ENCODE measurements around the gene ADGRV1.

ADGRV1 gene

DNA sequence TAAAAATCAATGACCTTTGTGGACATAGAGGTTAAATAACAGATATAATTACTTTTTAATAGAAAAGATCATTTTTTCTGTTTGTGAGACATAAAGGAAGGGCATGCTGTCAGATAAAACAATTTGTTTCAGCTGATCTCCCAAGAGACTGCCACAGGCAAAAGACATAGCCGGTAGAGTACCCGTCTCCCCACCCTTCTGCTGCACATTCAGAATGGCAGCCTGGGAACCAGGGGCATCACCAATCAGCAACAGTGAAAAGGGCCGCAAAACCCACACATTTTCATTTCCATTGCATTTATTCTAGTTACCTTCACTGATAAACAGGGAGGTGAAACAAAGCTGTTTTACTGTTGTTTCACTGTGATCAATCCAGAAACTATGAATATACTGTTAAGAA is 466.9 kb downstream of the ADGRV1 start:
- Histone ChIP-seq H3K9me2 (replicated peaks; ENCODE audit: control insufficient read depth, low read length) (no peaks in the 10 kb centered on the region), H3K4me2 (ENCODE audit: low read length) (no peak overlapping the region), H3K36me3 (ENCODE audit: control insufficient read depth, low read length) (no peaks in the 10 kb centered on the region), H3K9me3 (ENCODE audit: control insufficient read depth, insufficient read depth, low read length) (no peaks in the 10 kb centered on the region), H3F3A (ENCODE audit: control insufficient read depth, insufficient read depth) (no peaks in the 10 kb centered on the region), H3K27ac (ENCODE audit: low read depth, low read length) (no peak overlapping the region), H3K79me2 (ENCODE audit: control insufficient read depth, low read length) (no peaks in the 10 kb centered on the region), H3K27me3 (ENCODE audit: control insufficient read depth, low read length) (no peaks in the 10 kb centered on the region; the same call in 1 of the 2 replicates), H3K4me1 (ENCODE audit: control insufficient read depth, low read length) (no peaks in the 10 kb centered on the region), H4K20me1 (ENCODE audit: control insufficient read depth, insufficient read depth, low read depth, low read length) (no peaks in the 10 kb centered on the region), H3K4me3 (ENCODE audit: low read length) (no peak overlapping the region)
- TF ChIP-seq EZH2phosphoT487 (IDR thresholded peaks at IDR 0.05; ENCODE audit: borderline replicate concordance, low read length): no peak
- TF ChIP-seq, protein P1, sequence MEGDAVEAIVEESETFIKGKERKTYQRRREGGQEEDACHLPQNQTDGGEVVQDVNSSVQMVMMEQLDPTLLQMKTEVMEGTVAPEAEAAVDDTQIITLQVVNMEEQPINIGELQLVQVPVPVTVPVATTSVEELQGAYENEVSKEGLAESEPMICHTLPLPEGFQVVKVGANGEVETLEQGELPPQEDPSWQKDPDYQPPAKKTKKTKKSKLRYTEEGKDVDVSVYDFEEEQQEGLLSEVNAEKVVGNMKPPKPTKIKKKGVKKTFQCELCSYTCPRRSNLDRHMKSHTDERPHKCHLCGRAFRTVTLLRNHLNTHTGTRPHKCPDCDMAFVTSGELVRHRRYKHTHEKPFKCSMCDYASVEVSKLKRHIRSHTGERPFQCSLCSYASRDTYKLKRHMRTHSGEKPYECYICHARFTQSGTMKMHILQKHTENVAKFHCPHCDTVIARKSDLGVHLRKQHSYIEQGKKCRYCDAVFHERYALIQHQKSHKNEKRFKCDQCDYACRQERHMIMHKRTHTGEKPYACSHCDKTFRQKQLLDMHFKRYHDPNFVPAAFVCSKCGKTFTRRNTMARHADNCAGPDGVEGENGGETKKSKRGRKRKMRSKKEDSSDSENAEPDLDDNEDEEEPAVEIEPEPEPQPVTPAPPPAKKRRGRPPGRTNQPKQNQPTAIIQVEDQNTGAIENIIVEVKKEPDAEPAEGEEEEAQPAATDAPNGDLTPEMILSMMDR (IDR thresholded peaks at IDR 0.05; ENCODE audit: low read depth, low read length, poor library complexity, severe bottlenecking): no peak

DNA sequence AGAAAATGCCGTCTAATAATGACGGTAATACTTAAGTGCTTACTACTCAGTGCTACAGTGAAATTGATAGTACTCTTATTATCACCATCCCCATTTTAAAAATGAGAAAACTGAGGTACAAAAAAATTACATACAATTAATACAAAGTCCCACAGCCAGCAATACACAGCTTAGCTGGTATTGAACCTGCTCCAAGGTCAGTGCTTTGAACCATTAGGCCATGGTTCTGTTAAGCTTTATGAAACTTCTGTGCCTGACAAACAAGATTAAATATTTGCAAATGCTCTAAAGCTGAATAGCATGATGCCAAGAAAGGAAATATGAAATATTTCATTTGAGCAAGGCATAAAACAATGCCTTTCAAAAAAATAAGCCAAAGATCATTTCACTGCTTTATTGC is 467.4 kb downstream of the ADGRV1 start:
- no peak overlapping the region for H3K4me3 ChIP-seq (ENCODE audit: low read length)
- no peak for TF ChIP-seq EZH2phosphoT487 (IDR thresholded peaks at IDR 0.05; ENCODE audit: borderline replicate concordance, low read length)
- TF ChIP-seq, protein P1 (IDR thresholded peaks at IDR 0.05; ENCODE audit: low read depth, low read length, poor library complexity, severe bottlenecking): no peak
- no peaks in the 10 kb centered on the region for H3K79me2 ChIP-seq (ENCODE audit: control insufficient read depth, low read length)
- H3K4me1 ChIP-seq (ENCODE audit: control insufficient read depth, low read length): no peaks in the 10 kb centered on the region
- no peaks in the 10 kb centered on the region for H3K9me3 ChIP-seq (ENCODE audit: control insufficient read depth, insufficient read depth, low read length)
- no peaks in the 10 kb centered on the region for H3F3A ChIP-seq (ENCODE audit: control insufficient read depth, insufficient read depth)
- no peak overlapping the region for H3K4me2 ChIP-seq (ENCODE audit: low read length)
- no peaks in the 10 kb centered on the region for H3K36me3 ChIP-seq (ENCODE audit: control insufficient read depth, low read length)
- H4K20me1 ChIP-seq (ENCODE audit: control insufficient read depth, insufficient read depth, low read depth, low read length): no peaks in the 10 kb centered on the region
- no peak overlapping the region for H3K27ac ChIP-seq (ENCODE audit: low read depth, low read length)
- H3K9me2 ChIP-seq (replicated peaks; ENCODE audit: control insufficient read depth, low read length): no peaks in the 10 kb centered on the region
- H3K27me3 ChIP-seq (ENCODE audit: control insufficient read depth, low read length): no peaks in the 10 kb centered on the region; the same call in 1 of the 2 replicates

DNA sequence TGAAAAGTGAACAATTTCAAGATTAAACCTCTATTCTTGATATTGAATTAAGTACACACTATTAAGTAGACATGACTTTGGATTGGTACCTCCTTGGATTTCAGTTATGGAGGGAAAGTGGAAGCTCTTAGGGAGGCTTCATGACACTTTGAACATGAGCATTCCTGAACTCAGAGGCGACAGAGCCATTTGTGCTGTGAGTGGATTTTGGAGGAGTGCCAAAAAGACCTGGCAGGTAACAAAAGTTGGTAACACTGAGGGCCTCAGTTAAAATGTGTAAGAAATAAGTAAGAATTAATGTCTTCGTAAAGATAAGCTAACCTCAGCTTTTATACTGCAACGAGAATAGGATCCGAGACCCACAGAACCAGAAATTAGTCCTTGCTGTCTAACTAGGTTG is 467.9 kb downstream of the ADGRV1 start:
- H3K27ac ChIP-seq (ENCODE audit: low read depth, low read length): no peak overlapping the region
- H3K9me2 ChIP-seq (replicated peaks; ENCODE audit: control insufficient read depth, low read length): no peaks in the 10 kb centered on the region
- H3K79me2 ChIP-seq (ENCODE audit: control insufficient read depth, low read length): no peaks in the 10 kb centered on the region
- no peaks in the 10 kb centered on the region; the same call in 1 of the 2 replicates for H3K27me3 ChIP-seq (ENCODE audit: control insufficient read depth, low read length)
- no peaks in the 10 kb centered on the region for H4K20me1 ChIP-seq (ENCODE audit: control insufficient read depth, insufficient read depth, low read depth, low read length)
- TF ChIP-seq, protein P1 (IDR thresholded peaks at IDR 0.05; ENCODE audit: low read depth, low read length, poor library complexity, severe bottlenecking): no peak
- TF ChIP-seq EZH2phosphoT487 (IDR thresholded peaks at IDR 0.05; ENCODE audit: borderline replicate concordance, low read length): no peak
- H3F3A ChIP-seq (ENCODE audit: control insufficient read depth, insufficient read depth): no peaks in the 10 kb centered on the region
- no peak overlapping the region for H3K4me2 ChIP-seq (ENCODE audit: low read length)
- H3K4me3 ChIP-seq (ENCODE audit: low read length): no peak overlapping the region
- no peaks in the 10 kb centered on the region for H3K36me3 ChIP-seq (ENCODE audit: control insufficient read depth, low read length)
- H3K4me1 ChIP-seq (ENCODE audit: control insufficient read depth, low read length): no peaks in the 10 kb centered on the region
- no peaks in the 10 kb centered on the region for H3K9me3 ChIP-seq (ENCODE audit: control insufficient read depth, insufficient read depth, low read length)

Data from DOHH2 (cell line).